HG02610 (cell line): ENCODE data around the gene STPG4.

ENCODE experiments used
- ATAC-seq: cut with Tn5 transposase; IDR thresholded peaks from one replicate; pipeline ENCODE4 v1.9.1; 2021; ENCODE audit warnings: mild to moderate bottlenecking, moderate library complexity; ENCODE audit not compliant: unreplicated experiment

Gene STPG4

GRCh38 chr2:47073217-47073616 lies 81.9 kb downstream of the STPG4 start:
- no peak for ATAC-seq

- no peak for ATAC-seq
These were observed 82.3 kb downstream of the STPG4 start for GRCh38 chr2:47072728-47073191.

GRCh38 chr2:47072018-47072691 lies 83.0 kb downstream of the STPG4 start:
- no peak for ATAC-seq

GRCh38 chr2:47070920-47071824 lies 83.9 kb downstream of the STPG4 start:
- peak; percentile 77 for ATAC-seq

- ATAC-seq = no peak
These were observed 84.8 kb downstream of the STPG4 start for GRCh38 chr2:47070155-47070919.

GRCh38 chr2:47069628-47070154 lies 85.4 kb downstream of the STPG4 start:
- no peak for ATAC-seq

- no peak for ATAC-seq
These were observed 86.0 kb downstream of the STPG4 start for GRCh38 chr2:47068981-47069627.

- ATAC-seq = no peak
These were observed 87.2 kb downstream of the STPG4 start for GRCh38 chr2:47067788-47068407.

- ATAC-seq = no peak
These were observed 89.2 kb downstream of the STPG4 start for GRCh38 chr2:47065771-47066380.

- no peak for ATAC-seq
These were observed 89.8 kb downstream of the STPG4 start for GRCh38 chr2:47065343-47065742.

- no peak for ATAC-seq
These were observed 91.0 kb downstream of the STPG4 start for GRCh38 chr2:47064106-47064505.

- no peak for ATAC-seq
These were observed 91.6 kb downstream of the STPG4 start for GRCh38 chr2:47063538-47063930.

GRCh38 chr2:47062681-47063537 lies 92.2 kb downstream of the STPG4 start:
- ATAC-seq = no peak

- ATAC-seq = no peak
These were observed 93.0 kb downstream of the STPG4 start for GRCh38 chr2:47061944-47062678.

GRCh38 chr2:47060652-47061170 lies 94.4 kb downstream of the STPG4 start:
- ATAC-seq = no peak

- peak; percentile 46 for ATAC-seq
These were observed 96.8 kb downstream of the STPG4 start for GRCh38 chr2:47058003-47058931.

GRCh38 chr2:47057687-47058002 lies 97.5 kb downstream of the STPG4 start:
- peak; percentile 17 for ATAC-seq
